MM.1S (cell line): ENCODE results near the gene CAPN8.

ENCODE experiments used
- DNase-seq: peaks from one replicate; pipeline ENCODE4 v3.0.0-alpha.2; 2015
- H2AFZ ChIP-seq: fragments of 300-600 bp; sonication (generic); 2 replicates; pipeline ENCODE4 v1.6.0; 2016; ENCODE audit warnings: antibody characterized with exemption, low read length
- H3F3A ChIP-seq: fragments of 300-600 bp; sonication (generic); 2 replicates; pipeline ENCODE4 v1.6.1; 2016; ENCODE audit warnings: mild to moderate bottlenecking, antibody characterized with exemption, low read length, moderate library complexity, mixed read lengths; ENCODE audit not compliant: insufficient read depth
- H3K27ac ChIP-seq: fragments of 300-600 bp; sonication (generic); 2 replicates; pipeline ENCODE4 v1.5.1; 2016; ENCODE audit warnings: mild to moderate bottlenecking, low read length
- H3K27me3 ChIP-seq: fragments of 300-600 bp; sonication (generic); replicated peaks from 2 replicates; pipeline ENCODE4 v1.6.0; 2016; ENCODE audit warnings: low read length; ENCODE audit not compliant: insufficient read depth
- H3K36me3 ChIP-seq: fragments of 300-600 bp; sonication (generic); replicated peaks from 2 replicates; pipeline ENCODE4 v1.6.1; 2016; ENCODE audit warnings: mild to moderate bottlenecking, low read length, mixed read lengths; ENCODE audit not compliant: insufficient read depth
- H3K4me1 ChIP-seq: fragments of 300-600 bp; sonication (generic); 2 replicates; pipeline ENCODE4 v1.6.1; 2016; ENCODE audit warnings: low read length, mixed read lengths
- H3K4me2 ChIP-seq: fragments of 300-600 bp; sonication (generic); 2 replicates; pipeline ENCODE4 v1.6.0; 2016; ENCODE audit warnings: low read depth, low read length
- H3K4me3 ChIP-seq: fragments of 300-600 bp; sonication (generic); 2 replicates; pipeline ENCODE4 v1.5.1; 2016; ENCODE audit warnings: low read length, mixed read lengths
- H3K79me2 ChIP-seq: fragments of 300-600 bp; sonication (generic); 2 replicates; pipeline ENCODE4 v1.6.1; 2016; ENCODE audit warnings: mixed run types, low read length, mixed read lengths
- H3K9ac ChIP-seq: fragments of 300-600 bp; sonication (generic); 2 replicates; pipeline ENCODE4 v1.6.1; 2016; ENCODE audit warnings: low read length, mixed read lengths
- H3K9me2 ChIP-seq: fragments of 300-600 bp; sonication (generic); replicated peaks from 2 replicates; pipeline ENCODE4 v1.6.1; 2016; ENCODE audit warnings: mild to moderate bottlenecking, low read length, mixed read lengths; ENCODE audit not compliant: insufficient read depth
- H3K9me3 ChIP-seq: fragments of 300-600 bp; sonication (generic); replicated peaks from 2 replicates; pipeline ENCODE4 v1.6.1; 2016; ENCODE audit warnings: mild to moderate bottlenecking, low read length, mixed read lengths; ENCODE audit not compliant: insufficient read depth
- H4K20me1 ChIP-seq: fragments of 300-600 bp; sonication (generic); 2 replicates; pipeline ENCODE4 v1.6.1; 2016; ENCODE audit warnings: mild to moderate bottlenecking, low read length, moderate library complexity, mixed read lengths; ENCODE audit not compliant: insufficient read depth
- EZH2 ChIP-seq: fragments of 300-600 bp; sonication (generic); optimal IDR thresholded peaks from 2 replicates; pipeline ENCODE3; 2017; ENCODE audit warnings: low read depth, mild to moderate bottlenecking, antibody characterized with exemption, low read length, mixed read lengths
- EZH2phosphoT487 ChIP-seq: fragments of 300-600 bp; sonication (generic); IDR thresholded peaks from 2 replicates; pipeline ENCODE4 v1.6.1; 2018; ENCODE audit warnings: antibody characterized with exemption, low read length
- TF ChIP-seq, protein P1 (sequence below): fragments of 300-600 bp; sonication (generic); IDR thresholded peaks from 2 replicates; pipeline ENCODE4 v1.5.1; 2016; ENCODE audit warnings: antibody characterized with exemption, low read length, mixed read lengths

CAPN8 gene

GRCh38 chr1:223496883-223497282 lies 168.6 kb downstream of the CAPN8 start:
- no peak overlapping the region for H3K4me3 ChIP-seq
- DNase-seq = no peak
- no peaks in the 10 kb centered on the region for H3K79me2 ChIP-seq
- H3K27ac ChIP-seq = no peak overlapping the region
- H3K27me3 ChIP-seq = no peaks in the 10 kb centered on the region
- no peak overlapping the region for H3K4me2 ChIP-seq
- no peak overlapping the region for H3K9ac ChIP-seq
- TF ChIP-seq EZH2phosphoT487 (no peak), EZH2 (no peak)
- TF ChIP-seq, protein P1, sequence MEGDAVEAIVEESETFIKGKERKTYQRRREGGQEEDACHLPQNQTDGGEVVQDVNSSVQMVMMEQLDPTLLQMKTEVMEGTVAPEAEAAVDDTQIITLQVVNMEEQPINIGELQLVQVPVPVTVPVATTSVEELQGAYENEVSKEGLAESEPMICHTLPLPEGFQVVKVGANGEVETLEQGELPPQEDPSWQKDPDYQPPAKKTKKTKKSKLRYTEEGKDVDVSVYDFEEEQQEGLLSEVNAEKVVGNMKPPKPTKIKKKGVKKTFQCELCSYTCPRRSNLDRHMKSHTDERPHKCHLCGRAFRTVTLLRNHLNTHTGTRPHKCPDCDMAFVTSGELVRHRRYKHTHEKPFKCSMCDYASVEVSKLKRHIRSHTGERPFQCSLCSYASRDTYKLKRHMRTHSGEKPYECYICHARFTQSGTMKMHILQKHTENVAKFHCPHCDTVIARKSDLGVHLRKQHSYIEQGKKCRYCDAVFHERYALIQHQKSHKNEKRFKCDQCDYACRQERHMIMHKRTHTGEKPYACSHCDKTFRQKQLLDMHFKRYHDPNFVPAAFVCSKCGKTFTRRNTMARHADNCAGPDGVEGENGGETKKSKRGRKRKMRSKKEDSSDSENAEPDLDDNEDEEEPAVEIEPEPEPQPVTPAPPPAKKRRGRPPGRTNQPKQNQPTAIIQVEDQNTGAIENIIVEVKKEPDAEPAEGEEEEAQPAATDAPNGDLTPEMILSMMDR = no peak
- no peaks in the 10 kb centered on the region for H3K36me3 ChIP-seq
- no peaks in the 10 kb centered on the region for H3K9me3 ChIP-seq
- H3K9me2 ChIP-seq = no peaks in the 10 kb centered on the region
- no peaks in the 10 kb centered on the region for H3K4me1 ChIP-seq
- no peak overlapping the region for H2AFZ ChIP-seq
- H4K20me1 ChIP-seq = no peaks in the 10 kb centered on the region
- no peaks in the 10 kb centered on the region for H3F3A ChIP-seq

- H2AFZ ChIP-seq = no peak overlapping the region
Measured at GRCh38 chr1:223494926-223495645, 170.4 kb downstream of the CAPN8 start.

DNA sequence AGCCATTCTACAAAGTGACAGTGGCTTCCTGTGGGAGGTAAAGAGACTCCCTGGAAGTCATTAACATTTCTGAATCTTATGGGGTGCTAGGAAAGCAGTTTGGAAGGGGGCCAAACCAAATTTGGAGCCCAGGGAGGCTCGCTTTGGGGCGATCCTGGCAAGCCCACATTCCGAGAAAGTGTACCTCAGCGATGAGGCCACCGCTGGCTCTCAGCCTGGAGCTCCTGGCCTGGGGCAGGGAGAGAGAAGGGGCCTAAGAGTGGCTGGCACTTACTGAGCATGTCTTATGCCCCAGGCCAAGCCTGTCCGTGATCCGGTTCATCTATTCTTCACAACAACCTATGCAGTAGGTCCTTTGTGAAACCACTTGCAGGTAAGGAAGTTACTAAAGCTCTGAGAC lies 173.5 kb downstream of the CAPN8 start:
- no peak overlapping the region for H3K9ac ChIP-seq
- no peak overlapping the region for H3K4me2 ChIP-seq
- H3K9me2 ChIP-seq = no peaks in the 10 kb centered on the region
- H3K4me3 ChIP-seq = no peak overlapping the region
- H3K27me3 ChIP-seq = no peaks in the 10 kb centered on the region
- no peak overlapping the region for H3K27ac ChIP-seq
- H3K4me1 ChIP-seq = no peaks in the 10 kb centered on the region
- no peaks in the 10 kb centered on the region for H3K36me3 ChIP-seq
- DNase-seq = no peak
- no peaks in the 10 kb centered on the region for H3K79me2 ChIP-seq
- H3F3A ChIP-seq = no peaks in the 10 kb centered on the region
- H2AFZ ChIP-seq = no peak overlapping the region
- no peaks in the 10 kb centered on the region for H4K20me1 ChIP-seq
- H3K9me3 ChIP-seq = no peaks in the 10 kb centered on the region
- TF ChIP-seq EZH2phosphoT487 (no peak), EZH2 (no peak)
- TF ChIP-seq, protein P1 = no peak

More at GRCh38 chr1:223494926-223495645, 170.4 kb downstream of the CAPN8 start:
- H3K4me3 ChIP-seq = no peak overlapping the region
- no peak overlapping the region for H3K4me2 ChIP-seq
- H3K9me3 ChIP-seq = no peaks in the 10 kb centered on the region
- H3K79me2 ChIP-seq = no peaks in the 10 kb centered on the region
- no peaks in the 10 kb centered on the region for H4K20me1 ChIP-seq
- DNase-seq = no peak
- H3K4me1 ChIP-seq = no peaks in the 10 kb centered on the region
- H3K36me3 ChIP-seq = no peaks in the 10 kb centered on the region
- TF ChIP-seq, protein P1 = no peak
- no peak for TF ChIP-seq EZH2phosphoT487
- no peak for TF ChIP-seq EZH2
- no peaks in the 10 kb centered on the region for H3F3A ChIP-seq
- no peaks in the 10 kb centered on the region for H3K9me2 ChIP-seq
- no peak overlapping the region for H3K9ac ChIP-seq
- no peaks in the 10 kb centered on the region for H3K27me3 ChIP-seq
- no peak overlapping the region for H3K27ac ChIP-seq
